ENCODE results near the gene KLHL6.

KLHL6 gene

DNA sequence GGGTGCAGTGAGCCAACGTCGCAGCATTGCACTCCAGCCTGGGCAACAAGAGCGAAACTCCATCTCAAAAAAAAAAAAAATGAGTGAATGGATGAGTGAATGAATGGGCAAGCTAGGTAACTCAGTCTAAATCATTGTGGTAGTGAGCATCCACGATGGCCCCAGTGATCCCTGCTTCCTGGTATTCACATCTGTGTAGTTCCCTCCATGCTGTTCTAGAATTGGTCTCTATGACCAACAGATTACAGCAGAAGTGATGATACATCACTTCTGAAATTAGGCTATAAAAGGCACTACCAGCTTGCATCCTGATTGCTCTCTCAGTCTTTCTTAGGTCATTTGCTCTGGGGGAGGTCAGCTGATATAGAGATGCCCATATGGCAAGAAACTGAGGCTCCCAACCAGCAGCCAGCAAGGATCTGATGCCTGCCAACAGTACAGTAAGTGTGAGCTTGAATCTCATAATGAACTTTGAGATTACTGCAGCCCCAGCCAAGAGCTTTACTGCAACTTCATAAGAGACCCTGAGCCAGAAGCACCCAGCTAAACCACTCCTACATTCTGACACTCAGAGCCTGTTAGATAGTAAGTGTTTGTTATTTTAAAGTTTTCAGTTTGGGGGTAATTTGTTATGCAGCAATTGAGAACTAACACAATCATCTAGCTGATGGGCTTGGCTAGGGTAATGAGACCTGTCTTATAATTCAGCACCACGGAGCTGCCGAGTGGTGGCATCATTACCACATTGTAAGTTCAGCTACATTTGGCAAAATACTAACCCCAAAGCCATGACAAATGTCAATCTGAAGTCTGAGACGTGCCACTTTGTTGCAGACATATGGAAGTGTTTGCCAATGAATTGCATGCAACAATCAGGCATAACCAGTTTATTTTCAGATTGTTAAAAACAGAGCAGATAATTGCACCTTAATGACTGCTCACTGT lies 53.0 kb downstream of the KLHL6 start:
- no peak for DNase-seq

- no peak for DNase-seq
Measured at GRCh38 chr3:183500981-183501704, 54.4 kb downstream of the KLHL6 start.

- peak; percentile 75 for DNase-seq
Measured at GRCh38 chr3:183500319-183500718, 55.2 kb downstream of the KLHL6 start.

DNA sequence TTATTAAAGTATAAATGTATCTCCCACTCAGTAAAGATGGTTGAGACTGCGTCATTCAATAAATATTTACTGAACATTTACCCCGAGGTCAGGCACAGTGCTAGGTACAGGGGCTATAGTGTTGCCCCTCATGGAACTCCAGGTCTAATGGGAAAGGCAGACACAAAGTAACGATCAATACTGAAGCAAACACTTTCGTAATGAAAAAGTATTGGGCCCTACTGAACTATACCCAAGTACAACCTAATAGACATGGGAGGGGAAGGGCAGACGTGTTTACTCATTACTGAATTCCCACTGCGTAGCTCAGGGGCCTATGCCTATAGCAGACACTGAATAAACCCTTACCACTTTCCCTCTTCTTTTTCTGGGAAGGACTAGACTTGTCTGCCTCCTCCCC lies 56.9 kb downstream of the KLHL6 start:
- no peak for DNase-seq

DNA sequence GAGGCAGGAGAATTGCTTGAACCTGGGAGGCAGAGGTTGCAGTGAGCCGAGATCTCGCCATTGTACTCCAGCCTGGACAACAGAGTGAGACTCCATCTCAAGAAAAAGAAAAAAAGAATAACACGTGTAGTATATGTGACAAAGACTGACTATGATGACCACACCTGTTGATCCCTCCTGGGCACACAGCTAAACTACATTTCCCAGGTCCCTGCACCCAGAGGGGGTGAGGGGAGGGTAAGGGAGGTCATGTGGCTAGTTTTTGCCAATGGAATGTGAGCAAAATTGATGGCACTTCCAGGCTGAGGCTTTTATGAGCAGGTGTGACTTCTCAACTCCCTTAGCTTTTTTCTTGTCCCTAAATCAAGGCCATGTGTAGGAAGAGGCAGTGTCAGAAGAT lies 58.2 kb downstream of the KLHL6 start:
- no peak for DNase-seq

- no peak for DNase-seq
Measured at GRCh38 chr3:183496311-183496710, 59.2 kb downstream of the KLHL6 start.

DNA sequence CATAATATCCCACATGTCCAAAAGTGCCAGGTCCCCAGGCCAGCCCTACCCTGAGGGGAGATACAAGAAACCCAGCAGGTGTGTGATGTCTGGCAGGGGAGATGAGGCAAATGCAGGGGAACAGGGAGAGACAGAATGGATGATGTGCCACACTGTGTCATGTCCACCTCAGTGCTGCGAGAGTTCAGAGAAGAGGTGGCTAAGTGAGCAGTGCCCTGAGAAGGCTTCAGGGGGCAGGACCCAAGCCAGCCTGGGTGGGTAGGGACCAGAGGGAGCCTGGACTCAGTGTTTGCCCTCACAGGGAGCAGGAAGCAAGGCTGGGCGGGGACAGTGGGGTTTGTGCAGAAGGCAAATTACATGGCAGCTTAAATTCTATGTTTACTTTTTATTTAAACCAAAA lies 61.2 kb downstream of the KLHL6 start:
- DNase-seq: no peak

DNA sequence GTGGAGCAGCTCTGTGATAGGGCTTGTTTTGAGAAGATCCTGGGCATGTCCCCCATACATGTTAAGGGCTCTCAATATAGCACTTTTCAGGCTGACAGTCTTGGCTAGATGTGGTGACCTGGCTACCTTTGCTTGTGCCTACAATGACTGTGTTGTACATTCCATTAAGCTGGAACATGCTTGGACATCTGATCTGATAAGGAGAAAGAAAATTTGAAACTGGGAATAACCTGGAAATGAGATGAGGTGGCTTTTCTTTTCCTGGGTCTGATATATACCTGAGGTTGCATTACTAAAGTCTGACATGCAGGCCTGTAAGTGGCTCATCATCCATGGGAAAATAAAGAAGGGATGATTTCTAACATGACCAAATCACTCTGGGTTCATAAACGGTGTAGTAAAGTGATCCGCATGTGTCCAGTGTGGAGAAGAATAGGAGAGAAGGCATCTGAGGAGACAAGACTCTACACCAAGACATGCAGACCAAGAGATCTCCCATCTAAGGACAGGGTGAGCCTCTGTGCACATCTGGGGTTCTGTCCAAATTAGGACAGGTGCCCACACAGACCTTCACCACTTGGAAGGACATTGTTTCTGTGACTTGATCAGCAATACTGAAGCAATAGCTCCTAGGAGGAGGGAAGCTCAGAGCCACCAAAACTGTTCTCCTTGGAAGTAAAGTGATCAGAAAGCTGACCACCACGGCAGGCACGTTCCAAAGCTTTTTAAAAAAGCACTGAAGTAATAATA lies 62.0 kb downstream of the KLHL6 start:
- no peak for DNase-seq

- no peak for DNase-seq
Measured at GRCh38 chr3:183492849-183493179, 62.7 kb downstream of the KLHL6 start.

GRCh38 chr3:183491923-183492848 lies 63.3 kb downstream of the KLHL6 start:
- no peak for DNase-seq

DNA sequence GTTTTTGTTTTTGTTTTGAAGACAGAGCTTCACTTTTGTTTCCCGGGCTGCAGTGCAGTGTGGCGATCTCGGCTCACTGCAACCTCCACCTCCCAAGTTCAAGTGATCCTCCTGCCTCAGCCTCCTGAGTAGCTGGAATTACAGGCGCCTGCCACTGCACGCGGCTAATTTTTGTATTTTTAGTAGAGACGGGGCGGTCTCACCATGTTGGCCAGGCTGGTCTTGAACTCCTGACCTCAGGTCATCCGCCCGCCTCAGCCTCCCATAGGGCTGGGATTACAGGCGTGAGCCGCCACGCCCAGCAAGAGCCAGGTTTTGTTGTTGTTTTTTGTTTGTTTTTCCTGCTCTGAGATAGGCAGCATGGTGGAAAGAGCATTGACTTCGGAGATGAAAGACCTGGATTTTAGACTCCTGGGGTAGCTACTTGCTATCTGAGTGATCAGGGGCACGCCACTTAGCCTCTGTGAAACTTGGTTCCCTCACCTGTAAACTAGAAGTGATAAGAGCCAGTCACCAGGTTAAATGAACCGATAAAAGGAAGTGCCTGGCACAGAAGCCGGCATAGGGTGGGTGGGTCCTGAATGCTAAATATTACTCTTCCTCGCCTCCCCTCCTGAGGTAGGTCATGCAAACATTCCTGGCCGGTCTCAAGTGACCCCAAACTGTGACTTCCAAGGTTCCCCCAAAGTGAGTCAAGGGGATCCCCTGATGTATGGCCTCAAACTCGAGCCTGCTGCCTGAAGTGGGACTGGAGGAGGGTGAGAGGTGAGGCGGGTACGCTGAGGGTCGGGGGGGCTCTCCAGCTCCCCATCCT lies 64.2 kb downstream of the KLHL6 start:
- DNase-seq: no peak

GRCh38 chr3:183490653-183491052 lies 64.9 kb downstream of the KLHL6 start:
- peak; percentile 71 for DNase-seq

GRCh38 chr3:183490211-183490601 lies 65.3 kb downstream of the KLHL6 start:
- DNase-seq: no peak

DNA sequence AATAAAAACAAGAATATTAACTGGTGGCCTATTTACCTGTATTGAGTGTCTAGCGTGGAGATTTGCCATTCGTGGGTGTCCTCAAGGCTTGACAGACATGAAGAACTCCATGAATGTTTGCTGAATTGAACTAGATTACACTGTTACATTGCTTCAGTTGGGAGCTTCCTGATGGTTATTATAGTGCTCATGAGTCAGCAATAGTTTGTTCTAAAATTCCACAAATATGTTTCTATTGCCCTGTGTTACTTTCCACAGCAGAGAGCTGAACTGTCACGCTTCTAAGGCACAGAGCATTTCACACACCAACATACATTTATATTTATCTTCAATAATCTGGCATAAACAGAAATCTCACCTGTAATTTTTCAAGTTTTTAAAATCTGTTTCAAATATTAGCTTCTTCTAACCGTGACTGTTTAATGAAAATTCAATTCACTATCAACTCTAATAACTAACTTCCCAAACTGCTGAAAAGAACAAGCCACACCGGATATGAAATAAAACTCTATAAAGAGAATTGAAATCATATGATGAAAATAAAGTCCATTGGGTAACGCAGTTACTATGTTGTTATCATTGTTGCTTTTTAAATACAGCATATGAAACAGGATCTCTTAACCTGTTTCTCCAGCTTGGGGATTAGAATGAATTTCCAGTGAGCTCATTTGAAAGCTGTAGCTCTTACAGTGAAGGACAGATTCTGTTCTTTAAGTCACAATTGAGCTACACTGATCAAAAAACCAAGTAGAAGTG lies 65.9 kb downstream of the KLHL6 start:
- no peak for DNase-seq

DNA sequence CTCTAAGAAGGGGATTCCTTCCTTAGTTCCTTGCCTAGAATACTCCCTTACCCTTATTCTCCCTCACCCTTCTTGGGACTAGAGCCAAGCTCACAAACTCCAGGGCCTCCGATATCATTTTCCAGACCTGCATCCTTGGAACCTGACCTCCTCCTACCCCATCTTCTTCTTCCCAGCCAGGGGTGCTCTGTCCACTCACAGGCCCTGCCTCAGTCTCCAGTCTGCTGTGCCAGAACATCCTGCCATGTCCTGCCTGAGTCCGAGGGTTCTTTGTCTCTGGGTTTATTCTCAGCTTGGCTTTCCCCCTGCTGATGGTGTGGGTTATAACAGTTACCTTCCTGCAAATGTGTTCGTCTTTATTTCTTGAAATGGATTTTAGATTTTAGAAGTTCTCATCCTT lies 67.2 kb downstream of the KLHL6 start:
- DNase-seq: no peak

DNA sequence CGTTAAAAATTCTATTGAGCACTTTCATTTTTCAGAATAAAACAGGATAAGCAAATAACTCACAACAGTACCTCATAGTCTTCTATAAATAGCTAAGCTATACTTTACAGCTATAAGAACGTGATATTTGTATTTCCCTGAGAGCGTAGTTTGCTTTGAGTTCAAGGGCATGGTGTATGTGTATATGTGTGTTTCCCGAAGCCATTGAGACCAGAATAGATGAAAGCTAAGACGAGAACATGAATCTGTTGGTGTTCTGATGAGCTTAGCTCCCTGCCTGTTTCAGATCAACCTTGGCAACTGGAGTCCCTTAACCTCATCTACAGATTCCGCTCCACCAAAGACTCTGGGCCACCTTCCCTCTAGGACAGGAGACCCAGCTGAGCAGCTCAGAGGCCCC lies 67.6 kb downstream of the KLHL6 start:
- no peak for DNase-seq

DNA sequence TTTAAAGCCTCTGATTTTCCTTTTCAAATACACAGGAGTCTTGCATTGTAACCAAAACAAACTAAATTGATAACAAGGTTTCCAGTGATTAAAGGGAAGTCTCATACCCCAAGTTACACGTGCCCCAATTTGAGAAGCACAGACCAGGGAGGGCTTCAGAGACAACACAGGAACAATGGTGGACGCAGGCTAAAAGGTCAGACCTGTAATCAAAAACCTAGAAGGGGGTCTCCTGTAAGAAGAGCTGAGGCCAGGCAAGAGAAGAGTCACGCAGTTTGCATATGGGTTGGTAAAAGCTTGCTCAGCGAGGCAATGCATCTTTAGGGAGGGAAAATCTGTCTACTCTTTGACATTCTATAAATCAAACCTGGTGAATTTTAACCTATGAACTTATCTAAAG lies 68.5 kb downstream of the KLHL6 start:
- DNase-seq: no peak

GRCh38 chr3:183486472-183486871 lies 69.0 kb downstream of the KLHL6 start:
- DNase-seq: no peak

- no peak for DNase-seq
Measured at GRCh38 chr3:183485585-183485984, 69.9 kb downstream of the KLHL6 start.

DNA sequence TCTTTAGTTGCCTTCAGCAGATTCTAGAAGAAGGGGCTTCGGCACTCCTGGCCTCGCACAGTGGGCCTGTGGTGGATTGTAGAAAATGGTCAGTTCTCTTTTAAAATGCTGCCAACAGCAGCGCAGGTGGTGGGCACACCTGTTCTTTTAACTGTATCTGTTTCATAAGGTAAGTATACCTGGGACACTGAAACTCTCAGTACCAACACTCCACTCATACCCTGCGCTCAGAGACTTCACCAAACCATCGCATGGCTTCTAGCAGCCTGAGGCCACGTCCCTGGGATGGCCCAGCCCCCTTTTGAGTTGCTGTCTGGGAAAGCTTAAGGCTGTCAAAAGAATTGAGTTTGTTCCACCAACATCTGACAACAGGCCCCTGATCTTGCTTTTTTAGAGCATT lies 70.4 kb downstream of the KLHL6 start:
- DNase-seq: no peak

All from NCI-H510A (cell line).